Measurements from ENCODE around the gene ARL6IP6.

DNA sequence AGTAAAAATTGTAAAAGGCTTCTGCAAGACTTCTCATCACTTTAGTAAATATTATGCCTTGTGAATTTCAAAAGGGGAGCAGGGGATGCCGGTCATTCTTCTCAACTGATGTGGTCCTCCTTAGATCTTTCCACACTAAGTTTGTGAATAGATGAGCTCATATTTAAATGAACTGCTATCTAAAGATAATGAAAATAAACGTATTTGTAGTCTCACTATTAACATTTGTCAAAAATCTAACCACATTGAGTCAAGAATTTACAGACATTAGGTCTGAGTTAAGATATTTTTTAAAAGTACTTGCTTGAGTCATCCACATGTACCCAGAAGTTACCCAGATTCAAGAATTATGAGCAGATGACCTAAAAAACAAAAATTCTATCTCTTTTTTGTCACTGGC lies 7.7 kb upstream of the ARL6IP6 start:
- TF ChIP-seq, protein P1, sequence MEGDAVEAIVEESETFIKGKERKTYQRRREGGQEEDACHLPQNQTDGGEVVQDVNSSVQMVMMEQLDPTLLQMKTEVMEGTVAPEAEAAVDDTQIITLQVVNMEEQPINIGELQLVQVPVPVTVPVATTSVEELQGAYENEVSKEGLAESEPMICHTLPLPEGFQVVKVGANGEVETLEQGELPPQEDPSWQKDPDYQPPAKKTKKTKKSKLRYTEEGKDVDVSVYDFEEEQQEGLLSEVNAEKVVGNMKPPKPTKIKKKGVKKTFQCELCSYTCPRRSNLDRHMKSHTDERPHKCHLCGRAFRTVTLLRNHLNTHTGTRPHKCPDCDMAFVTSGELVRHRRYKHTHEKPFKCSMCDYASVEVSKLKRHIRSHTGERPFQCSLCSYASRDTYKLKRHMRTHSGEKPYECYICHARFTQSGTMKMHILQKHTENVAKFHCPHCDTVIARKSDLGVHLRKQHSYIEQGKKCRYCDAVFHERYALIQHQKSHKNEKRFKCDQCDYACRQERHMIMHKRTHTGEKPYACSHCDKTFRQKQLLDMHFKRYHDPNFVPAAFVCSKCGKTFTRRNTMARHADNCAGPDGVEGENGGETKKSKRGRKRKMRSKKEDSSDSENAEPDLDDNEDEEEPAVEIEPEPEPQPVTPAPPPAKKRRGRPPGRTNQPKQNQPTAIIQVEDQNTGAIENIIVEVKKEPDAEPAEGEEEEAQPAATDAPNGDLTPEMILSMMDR (conservative IDR thresholded peaks at IDR 0.05 in 1 of 2, IDR thresholded peaks at IDR 0.05 in 1 of 2; ENCODE audit: extremely low read depth in 1 of 2, insufficient read depth in 1 of 2, low read depth in 1 of 2, low read length in 2 of 2): no peak
- TF ChIP-seq EZH2 (IDR thresholded peaks at IDR 0.05; ENCODE audit: borderline replicate concordance, low read length): no peak
